Esophagus squamous epithelium (tissue), 5 donors: ENCODE data around the gene SLC38A1. TPM values are rescaled to one million over a fixed set of nuclear protein-coding genes. Genes with fewer than 3 reads are reported as not detected.

ENCODE experiments used
- DNase-seq: peaks from one replicate; lab custom pipeline; 2025; lab: John Stamatoyannopoulos, UW
- H3K27ac ChIP-seq, 4 donors: fragments of 200-600 bp; sonication (generic); one replicate each; pipeline ENCODE4 v1.5.1; 2016 to 2019; ENCODE audit warnings: mild to moderate bottlenecking in 1 of 4
- H3K27me3 ChIP-seq, 4 donors: fragments of 200-600 bp; sonication (generic); 1 replicate in 3 of 4; 2 replicates in 1 of 4; pipeline versions ENCODE4 v1.5.1 to v1.6.0; 2017 to 2021; ENCODE audit warnings: antibody characterized with exemption in 1 of 4
- H3K36me3 ChIP-seq, 3 donors: fragments of 200-600 bp; sonication (generic); one replicate each; pipeline ENCODE4 v1.5.1; 2016 to 2019
- H3K4me1 ChIP-seq, 3 donors: fragments of 200-600 bp; sonication (generic); one replicate each; pipeline ENCODE4 v1.5.1; 2017 to 2019
- H3K4me3 ChIP-seq, 4 donors: fragments of 200-600 bp; sonication (generic); 1 replicate in 3 of 4; 2 replicates in 1 of 4; pipeline ENCODE4 v1.5.1; 2016 to 2019; ENCODE audit warnings: mild to moderate bottlenecking in 2 of 4, moderate library complexity in 1 of 4
- H3K9me3 ChIP-seq, 3 donors: fragments of 200-600 bp; sonication (generic); one replicate each; pipeline ENCODE4 v1.5.1; 2016 to 2019
- POLR2A ChIP-seq, 4 donors: fragments of 450-650 bp; IDR thresholded peaks; one replicate each; pipeline ENCODE4 v1.6.1; 2017; ENCODE audit warnings: antibody characterized with exemption in 4 of 4, mild to moderate bottlenecking in 4 of 4, moderate library complexity in 3 of 4
- WGBS, 2 donors: methylation state at CpG; one replicate each; pipeline ENCODE4 v1.1.5; 2018; 5-methylcytosine and 5-hydroxymethylcytosine counted together
- intact Hi-C: fragments of 100-400 bp; cut with DNase I; formaldehyde crosslinking; loops from one replicate; pipeline ENCODE4 v1.15.0; 2022
- total RNA-seq, 4 donors: library from RNA; depleted of rRNA; stranded (reverse); fragments of >200 nt; gene quantifications; one replicate each; pipeline ENCODE4 v1.1.0, GENCODE V29; 2016
- TF ChIP-seq, protein P1 (sequence below), 6 experiments: fragments of 450-650 bp in 4 of 6; fragments of 200-600 bp in 2 of 6; sonication (generic) in 2 of 6; IDR thresholded peaks; one replicate each; pipeline ENCODE4 v1.5.1; 2016 to 2019; ENCODE audit warnings: antibody characterized with exemption in 6 of 6, mild to moderate bottlenecking in 4 of 6, moderate library complexity in 4 of 6
- donor health status: DM: yes; HTN: yes; CAD: no.

Gene SLC38A1
- total RNA-seq, 4 donors from 2014 or later, result 23.3 to 88.7 (median 73.3) TPM

DNA sequence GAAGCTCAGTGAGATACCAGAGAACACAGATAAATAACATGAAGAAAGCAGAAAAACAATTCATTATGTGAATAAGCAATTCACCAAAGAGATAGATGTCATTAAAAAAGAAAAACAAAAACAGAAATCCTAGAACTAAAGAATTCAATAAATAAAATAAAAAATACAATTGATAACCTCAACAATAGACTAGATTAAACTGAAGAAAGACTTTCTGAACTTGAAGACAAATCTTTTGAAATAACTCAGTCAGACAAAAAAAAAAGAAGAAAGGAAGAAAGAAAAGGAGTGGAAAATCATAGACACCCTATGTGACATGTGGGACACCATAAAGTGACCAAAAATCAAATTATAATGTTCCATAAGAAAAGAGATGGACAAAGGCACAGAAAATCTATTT lies 14.0 kb upstream of the SLC38A1 start:
- Histone ChIP-seq H3K36me3 (no peaks in the 10 kb centered on the region), H3K9me3 (peaks cover 0 to 43% (median 36%) of the 10 kb centered on the region in 3 donors), H3K27me3 (no peaks in the 10 kb centered on the region), H3K4me3 (no peak overlapping the region), H3K4me1 (no peaks in the 10 kb centered on the region), H3K27ac (no peak overlapping the region)
- no peak for TF ChIP-seq POLR2A (IDR thresholded peaks at IDR 0.05)
- TF ChIP-seq, protein P1, sequence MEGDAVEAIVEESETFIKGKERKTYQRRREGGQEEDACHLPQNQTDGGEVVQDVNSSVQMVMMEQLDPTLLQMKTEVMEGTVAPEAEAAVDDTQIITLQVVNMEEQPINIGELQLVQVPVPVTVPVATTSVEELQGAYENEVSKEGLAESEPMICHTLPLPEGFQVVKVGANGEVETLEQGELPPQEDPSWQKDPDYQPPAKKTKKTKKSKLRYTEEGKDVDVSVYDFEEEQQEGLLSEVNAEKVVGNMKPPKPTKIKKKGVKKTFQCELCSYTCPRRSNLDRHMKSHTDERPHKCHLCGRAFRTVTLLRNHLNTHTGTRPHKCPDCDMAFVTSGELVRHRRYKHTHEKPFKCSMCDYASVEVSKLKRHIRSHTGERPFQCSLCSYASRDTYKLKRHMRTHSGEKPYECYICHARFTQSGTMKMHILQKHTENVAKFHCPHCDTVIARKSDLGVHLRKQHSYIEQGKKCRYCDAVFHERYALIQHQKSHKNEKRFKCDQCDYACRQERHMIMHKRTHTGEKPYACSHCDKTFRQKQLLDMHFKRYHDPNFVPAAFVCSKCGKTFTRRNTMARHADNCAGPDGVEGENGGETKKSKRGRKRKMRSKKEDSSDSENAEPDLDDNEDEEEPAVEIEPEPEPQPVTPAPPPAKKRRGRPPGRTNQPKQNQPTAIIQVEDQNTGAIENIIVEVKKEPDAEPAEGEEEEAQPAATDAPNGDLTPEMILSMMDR (IDR thresholded peaks at IDR 0.05), result no peak
- no peak for DNase-seq
- intact Hi-C loops, result no loop called here

GRCh38 chr12:46276756-46277155 lies 7.9 kb upstream of the SLC38A1 start:
- Histone ChIP-seq H3K9me3 (no peaks in the 10 kb centered on the region), H3K4me3 (no peak overlapping the region), H3K27me3 (no peaks in the 10 kb centered on the region), H3K36me3 (no peaks in the 10 kb centered on the region), H3K27ac (no peak overlapping the region), H3K4me1 (no peaks in the 10 kb centered on the region)
- intact Hi-C loops, result no loop called here
- TF ChIP-seq POLR2A (IDR thresholded peaks at IDR 0.05), result no peak
- TF ChIP-seq, protein P1 (IDR thresholded peaks at IDR 0.05), result no peak
- WGBS, 2 donors, result 85 to 89% methylated on average over 3 of the region's 3 CpGs
- DNase-seq, result no peak

- Histone ChIP-seq H3K27ac (no peak overlapping the region), H3K27me3 (no peaks in the 10 kb centered on the region), H3K36me3 (no peaks in the 10 kb centered on the region), H3K4me1 (peaks cover 0 to 32% (median 3%) of the 10 kb centered on the region in 3 donors), H3K9me3 (no peaks in the 10 kb centered on the region), H3K4me3 (no peak overlapping the region)
- no peak for TF ChIP-seq POLR2A (IDR thresholded peaks at IDR 0.05)
- TF ChIP-seq, protein P1 (IDR thresholded peaks at IDR 0.05), result no peak
- DNase-seq, result no peak
- 67 to 91% methylated on average over 2 of the region's 2 CpGs for WGBS, 2 donors
- intact Hi-C loops, result no loop called here
These were observed 3.0 kb upstream of the SLC38A1 start for GRCh38 chr12:46271863-46272262.

- H3K27me3 ChIP-seq, result no peaks in the 10 kb centered on the region
- H3K4me1 ChIP-seq, result peaks cover 7 to 54% (median 10%) of the 10 kb centered on the region in 3 donors
- no peak for DNase-seq
- TF ChIP-seq, protein P1 (IDR thresholded peaks at IDR 0.05), result no peak
- no peak for TF ChIP-seq POLR2A (IDR thresholded peaks at IDR 0.05)
- H3K36me3 ChIP-seq, result no peaks in the 10 kb centered on the region
- no peaks in the 10 kb centered on the region for H3K9me3 ChIP-seq
- peak overlapping the region; percentile 85 to 94 (median 92) for H3K27ac ChIP-seq
- intact Hi-C loops, result no loop called here
- 10 to 34% methylated on average over 5 to 7 of the region's 42 CpGs for WGBS, 2 donors
- H3K4me3 ChIP-seq, result peak overlapping the region; percentile 65 to 87 (median 72)
These were observed 792 bp upstream of the SLC38A1 start for GRCh38 chr12:46269429-46270241.

DNA sequence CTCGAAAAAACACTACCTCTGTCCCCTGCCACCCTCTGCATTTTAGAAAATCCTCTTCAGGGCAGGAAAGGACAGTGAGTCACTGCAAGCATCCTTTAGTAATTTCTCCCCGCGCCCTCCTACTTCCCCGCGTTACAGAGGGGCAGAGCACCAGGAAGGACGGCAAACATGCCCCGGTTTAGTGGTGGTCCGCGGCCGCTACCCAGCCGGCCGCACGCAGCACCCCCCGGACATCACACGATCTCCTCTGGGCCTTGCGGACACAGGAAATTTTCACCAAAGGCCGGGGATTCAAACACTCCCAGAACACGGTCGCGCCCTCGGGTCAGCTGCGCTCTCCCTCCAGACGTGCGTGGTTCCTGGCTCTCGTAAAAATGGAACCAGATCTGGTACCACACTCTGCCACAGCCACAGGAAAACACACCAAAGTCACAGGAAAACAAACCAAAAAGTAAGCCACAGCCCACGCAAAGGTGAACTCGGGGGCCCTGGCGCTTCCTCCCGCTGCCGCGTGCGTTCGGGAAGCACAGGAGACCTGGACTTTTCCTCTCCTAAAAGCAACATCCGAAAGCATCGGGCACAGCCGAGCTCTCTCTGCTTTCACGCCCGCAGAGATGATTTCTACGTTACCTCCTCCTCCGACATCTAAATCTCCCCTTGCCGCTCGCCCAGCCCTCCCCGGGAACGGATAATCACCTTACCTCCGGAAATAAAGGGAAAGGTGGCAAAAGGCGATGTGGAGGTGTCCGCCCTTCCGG lies 839 bp downstream of the SLC38A1 start:
- H3K36me3 ChIP-seq, result no peaks in the 10 kb centered on the region
- H3K4me3 ChIP-seq, result peak overlapping the region; percentile 65 to 87 (median 72)
- WGBS, 2 donors, result 0% methylated on average over 30 to 33 of the region's 48 CpGs
- H3K9me3 ChIP-seq, result no peaks in the 10 kb centered on the region
- intact Hi-C loops, result no loop called here
- no peaks in the 10 kb centered on the region for H3K27me3 ChIP-seq
- TF ChIP-seq, protein P1 (IDR thresholded peaks at IDR 0.05), result peak in 1 of 6 experiments; percentile 3
- TF ChIP-seq POLR2A (IDR thresholded peaks at IDR 0.05), result no peak
- no peak for DNase-seq
- H3K27ac ChIP-seq, result peak overlapping the region; percentile 85 to 94 (median 92)
- H3K4me1 ChIP-seq, result peaks cover 7 to 71% (median 10%) of the 10 kb centered on the region in 3 donors
